Fibroblast of the aortic adventitia (primary cell): ENCODE measurements around the gene PLEKHM2. TPM values are rescaled to one million over a fixed set of nuclear protein-coding genes. Genes with fewer than 3 reads are reported as not detected.

Source experiments
- DNase-seq: peaks from one replicate; pipeline ENCODE4 v3.0.0-alpha.2; 2010; ENCODE audit warnings: low read depth
- H3K4me3 ChIP-seq: 2 replicates; pipeline ENCODE4 v1.5.1; 2011; ENCODE audit warnings: low read depth, mild to moderate bottlenecking, control low read depth, low read length, moderate library complexity
- total RNA-seq: library from RNA; depleted of rRNA; stranded (reverse); fragments of >200 nt; gene quantifications from 2 replicates; pipeline ENCODE4 v1.2.3, GENCODE V29; 2012; ENCODE audit warnings: low replicate concordance
- TF ChIP-seq, protein P1 (sequence below): IDR thresholded peaks from 2 replicates; pipeline ENCODE4 v1.5.1; 2011; ENCODE audit warnings: mild to moderate bottlenecking, low read length, control low read depth, inconsistent platforms; ENCODE audit not compliant: insufficient read depth

The PLEKHM2 gene, protein sequence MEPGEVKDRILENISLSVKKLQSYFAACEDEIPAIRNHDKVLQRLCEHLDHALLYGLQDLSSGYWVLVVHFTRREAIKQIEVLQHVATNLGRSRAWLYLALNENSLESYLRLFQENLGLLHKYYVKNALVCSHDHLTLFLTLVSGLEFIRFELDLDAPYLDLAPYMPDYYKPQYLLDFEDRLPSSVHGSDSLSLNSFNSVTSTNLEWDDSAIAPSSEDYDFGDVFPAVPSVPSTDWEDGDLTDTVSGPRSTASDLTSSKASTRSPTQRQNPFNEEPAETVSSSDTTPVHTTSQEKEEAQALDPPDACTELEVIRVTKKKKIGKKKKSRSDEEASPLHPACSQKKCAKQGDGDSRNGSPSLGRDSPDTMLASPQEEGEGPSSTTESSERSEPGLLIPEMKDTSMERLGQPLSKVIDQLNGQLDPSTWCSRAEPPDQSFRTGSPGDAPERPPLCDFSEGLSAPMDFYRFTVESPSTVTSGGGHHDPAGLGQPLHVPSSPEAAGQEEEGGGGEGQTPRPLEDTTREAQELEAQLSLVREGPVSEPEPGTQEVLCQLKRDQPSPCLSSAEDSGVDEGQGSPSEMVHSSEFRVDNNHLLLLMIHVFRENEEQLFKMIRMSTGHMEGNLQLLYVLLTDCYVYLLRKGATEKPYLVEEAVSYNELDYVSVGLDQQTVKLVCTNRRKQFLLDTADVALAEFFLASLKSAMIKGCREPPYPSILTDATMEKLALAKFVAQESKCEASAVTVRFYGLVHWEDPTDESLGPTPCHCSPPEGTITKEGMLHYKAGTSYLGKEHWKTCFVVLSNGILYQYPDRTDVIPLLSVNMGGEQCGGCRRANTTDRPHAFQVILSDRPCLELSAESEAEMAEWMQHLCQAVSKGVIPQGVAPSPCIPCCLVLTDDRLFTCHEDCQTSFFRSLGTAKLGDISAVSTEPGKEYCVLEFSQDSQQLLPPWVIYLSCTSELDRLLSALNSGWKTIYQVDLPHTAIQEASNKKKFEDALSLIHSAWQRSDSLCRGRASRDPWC
- total RNA-seq, result 19.3 and 76.5 TPM in 2 replicates

DNA sequence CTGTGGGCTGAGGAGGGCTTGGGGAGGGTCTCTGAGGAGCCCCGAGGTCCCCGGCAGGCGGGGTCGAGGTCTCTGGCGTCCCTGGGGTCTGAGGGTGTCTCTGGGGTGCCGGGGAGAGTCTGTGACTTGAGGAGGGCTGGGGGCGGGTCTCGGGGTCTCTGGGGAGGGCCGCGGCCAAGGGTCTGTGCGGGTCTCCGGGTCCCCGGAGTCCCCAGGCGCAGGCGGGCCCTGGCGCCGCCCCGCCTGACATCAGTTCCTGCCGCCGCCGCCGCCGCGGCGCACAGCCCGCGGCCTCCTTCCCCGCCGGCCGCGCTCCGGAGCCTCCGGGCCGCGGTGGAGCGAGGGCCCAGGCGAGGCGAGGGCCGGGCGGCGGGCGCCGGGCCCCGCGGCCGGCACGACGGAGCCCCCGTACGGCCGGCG, at the start of gene PLEKHM2:
Gene PLEKHM2, plus strand, starts transcription at position 279 of the 420 bp plus-strand sequence. CDS start 239 bp downstream, outside the sequence.
- TF ChIP-seq, protein P1, sequence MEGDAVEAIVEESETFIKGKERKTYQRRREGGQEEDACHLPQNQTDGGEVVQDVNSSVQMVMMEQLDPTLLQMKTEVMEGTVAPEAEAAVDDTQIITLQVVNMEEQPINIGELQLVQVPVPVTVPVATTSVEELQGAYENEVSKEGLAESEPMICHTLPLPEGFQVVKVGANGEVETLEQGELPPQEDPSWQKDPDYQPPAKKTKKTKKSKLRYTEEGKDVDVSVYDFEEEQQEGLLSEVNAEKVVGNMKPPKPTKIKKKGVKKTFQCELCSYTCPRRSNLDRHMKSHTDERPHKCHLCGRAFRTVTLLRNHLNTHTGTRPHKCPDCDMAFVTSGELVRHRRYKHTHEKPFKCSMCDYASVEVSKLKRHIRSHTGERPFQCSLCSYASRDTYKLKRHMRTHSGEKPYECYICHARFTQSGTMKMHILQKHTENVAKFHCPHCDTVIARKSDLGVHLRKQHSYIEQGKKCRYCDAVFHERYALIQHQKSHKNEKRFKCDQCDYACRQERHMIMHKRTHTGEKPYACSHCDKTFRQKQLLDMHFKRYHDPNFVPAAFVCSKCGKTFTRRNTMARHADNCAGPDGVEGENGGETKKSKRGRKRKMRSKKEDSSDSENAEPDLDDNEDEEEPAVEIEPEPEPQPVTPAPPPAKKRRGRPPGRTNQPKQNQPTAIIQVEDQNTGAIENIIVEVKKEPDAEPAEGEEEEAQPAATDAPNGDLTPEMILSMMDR, result no peak
- peak; percentile 23 for DNase-seq
- peak within 1 kb of the TSS; percentile 87 for H3K4me3 ChIP-seq

DNA sequence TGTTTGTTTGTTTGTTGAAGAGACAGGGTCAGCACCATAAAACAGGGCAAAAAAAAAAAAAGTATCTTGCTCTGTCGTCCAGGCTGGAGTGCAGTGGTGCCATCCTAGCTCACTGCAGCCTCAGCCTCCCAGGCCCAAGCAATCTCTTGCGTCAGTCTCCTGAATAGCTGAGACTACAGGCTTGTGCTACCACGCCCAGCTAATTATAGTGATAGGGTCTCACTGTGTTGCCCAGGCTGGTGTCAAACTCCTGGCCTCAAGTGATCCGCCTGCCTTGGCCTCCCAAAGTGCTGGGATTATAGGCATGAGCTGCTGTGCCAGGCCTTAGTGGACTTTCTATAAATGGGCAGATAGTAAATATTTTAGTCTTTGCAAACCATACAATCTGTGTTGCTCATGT, 47.7 kb upstream of the PLEKHM2 start:
- no peak for DNase-seq
- H3K4me3 ChIP-seq, result no peak overlapping the region
- TF ChIP-seq, protein P1, result no peak

DNA sequence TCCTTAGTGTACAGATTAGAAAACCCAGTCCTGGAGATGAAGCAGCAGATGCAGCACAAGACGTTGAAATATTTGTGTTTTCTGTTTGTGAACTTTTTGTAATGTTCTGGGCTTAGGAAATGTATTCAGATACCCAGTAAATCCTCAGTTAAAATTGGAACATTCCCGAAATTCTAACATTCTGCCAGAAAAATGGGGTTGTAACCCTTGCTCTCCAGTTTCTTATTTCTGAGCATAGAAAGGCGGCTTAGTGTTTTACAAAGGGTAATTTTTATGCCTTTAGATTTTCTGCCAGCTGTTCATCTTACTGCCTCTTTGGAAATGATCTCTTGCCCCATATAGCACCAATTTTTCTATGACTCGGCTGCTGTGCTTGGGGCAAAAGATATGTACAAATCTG, 46.3 kb upstream of the PLEKHM2 start:
- H3K4me3 ChIP-seq, result no peak overlapping the region
- TF ChIP-seq, protein P1, result no peak
- no peak for DNase-seq

DNA sequence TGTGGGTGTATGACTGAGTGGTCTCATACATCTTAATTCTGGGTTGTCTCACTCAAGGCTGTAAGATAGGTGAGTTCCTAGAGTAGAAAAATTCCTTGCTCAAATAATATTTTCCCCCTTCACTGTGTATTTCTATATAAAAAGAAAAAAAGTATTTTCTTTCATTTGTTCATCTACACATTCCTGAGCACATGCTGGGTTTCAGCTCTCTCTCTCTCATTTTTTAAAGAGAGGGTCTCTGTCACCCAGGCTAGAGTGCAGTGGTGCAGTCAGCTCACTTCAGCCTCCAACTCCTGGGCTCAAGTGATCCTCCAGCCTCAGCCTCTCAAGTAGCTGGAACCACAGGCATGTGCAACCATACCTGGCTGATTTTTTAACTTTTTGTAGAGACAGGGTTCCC, 44.9 kb upstream of the PLEKHM2 start:
- H3K4me3 ChIP-seq, result no peak overlapping the region
- TF ChIP-seq, protein P1, result no peak
- no peak for DNase-seq

DNA sequence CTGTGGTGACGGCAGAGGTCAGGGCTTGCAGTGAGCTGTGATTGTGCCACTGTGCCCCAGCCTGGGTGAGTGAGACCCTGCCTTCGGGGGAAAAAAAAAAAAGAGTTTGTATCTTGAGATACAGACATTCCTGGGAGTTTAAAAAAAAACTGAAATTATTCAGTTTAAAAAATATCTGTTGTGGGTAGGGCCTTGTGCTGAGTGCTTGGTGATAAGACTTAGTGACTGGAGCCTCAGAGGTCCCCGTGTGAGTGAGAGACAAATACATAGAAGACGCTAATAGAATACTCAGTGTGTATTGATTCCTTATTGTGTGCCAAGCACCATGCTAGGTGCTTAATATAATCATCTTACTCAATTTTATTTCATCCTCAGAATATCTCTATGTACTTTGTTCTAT, 44.2 kb upstream of the PLEKHM2 start:
- DNase-seq, result no peak
- TF ChIP-seq, protein P1, result no peak
- no peak overlapping the region for H3K4me3 ChIP-seq

DNA sequence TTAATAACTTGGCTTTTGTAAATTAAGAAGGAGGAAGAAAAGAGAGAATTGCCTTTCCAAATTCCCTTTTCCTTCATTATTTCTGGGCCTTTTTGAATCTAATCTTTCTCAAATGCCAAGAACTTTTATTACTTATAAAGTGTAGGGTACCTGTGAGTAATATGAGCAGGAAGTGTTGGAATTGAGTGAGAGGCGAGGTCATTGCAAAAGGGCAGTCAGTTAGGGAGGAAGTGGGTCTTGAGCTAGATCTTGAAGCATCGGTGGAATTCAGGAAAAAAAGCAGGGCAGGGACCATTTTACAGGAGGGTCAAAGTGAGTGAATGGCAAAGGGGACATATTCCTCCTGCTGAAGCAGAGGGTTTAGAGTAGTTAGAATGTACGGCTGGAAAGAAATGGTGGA, 43.5 kb upstream of the PLEKHM2 start:
- DNase-seq, result no peak
- TF ChIP-seq, protein P1, result no peak
- no peak overlapping the region for H3K4me3 ChIP-seq
